Measurements from ENCODE around the gene TULP1.
"Not testable (repeated sequence)": the region's sequence is repeated elsewhere in the genome, so short reads cannot be mapped to it uniquely, and the experiment has no call there.

The TULP1 gene

DNA sequence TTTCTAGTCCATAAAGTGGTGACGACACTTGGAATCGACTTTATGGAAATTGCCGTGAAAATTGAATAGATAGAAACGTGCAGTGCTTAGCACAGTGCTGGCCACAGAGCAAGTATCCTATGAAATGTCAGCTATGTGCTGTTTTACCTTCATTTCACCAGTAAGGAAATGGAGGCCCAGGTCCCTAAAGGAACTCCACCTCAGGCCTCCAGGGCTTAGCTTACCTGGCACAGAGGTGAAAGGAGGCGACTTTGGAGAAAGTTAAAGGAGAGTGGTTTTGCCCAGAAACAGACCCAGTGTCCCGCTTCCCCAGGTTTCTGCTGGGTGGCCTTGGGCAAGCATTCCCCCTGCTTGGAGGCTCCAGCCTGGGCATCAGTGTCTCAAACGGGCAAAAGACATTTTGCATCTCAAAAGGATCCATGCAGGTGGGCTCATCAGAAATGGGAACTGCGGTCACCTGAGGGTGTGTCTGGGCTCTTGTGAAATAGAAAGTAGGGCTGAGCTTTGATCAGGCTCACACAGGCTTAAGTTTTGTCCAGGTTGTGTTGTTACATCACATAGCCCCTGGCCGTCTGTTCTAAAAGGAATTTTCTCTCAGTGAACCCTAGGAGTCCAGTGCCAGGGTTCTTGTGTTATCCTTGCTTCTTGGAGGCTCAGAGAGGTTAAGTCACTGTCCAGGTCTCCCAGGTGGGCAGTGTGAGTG lies 6.8 kb upstream of the TULP1 start:
- no peak for DNase-seq

- no peak for DNase-seq
These were observed 6.0 kb upstream of the TULP1 start for GRCh38 chr6:35518566-35519312.

- not testable (repeated sequence) for DNase-seq
These were observed 5.3 kb upstream of the TULP1 start for GRCh38 chr6:35517978-35518377.

GRCh38 chr6:35516712-35517111 lies 4.0 kb upstream of the TULP1 start:
- DNase-seq: no peak

DNA sequence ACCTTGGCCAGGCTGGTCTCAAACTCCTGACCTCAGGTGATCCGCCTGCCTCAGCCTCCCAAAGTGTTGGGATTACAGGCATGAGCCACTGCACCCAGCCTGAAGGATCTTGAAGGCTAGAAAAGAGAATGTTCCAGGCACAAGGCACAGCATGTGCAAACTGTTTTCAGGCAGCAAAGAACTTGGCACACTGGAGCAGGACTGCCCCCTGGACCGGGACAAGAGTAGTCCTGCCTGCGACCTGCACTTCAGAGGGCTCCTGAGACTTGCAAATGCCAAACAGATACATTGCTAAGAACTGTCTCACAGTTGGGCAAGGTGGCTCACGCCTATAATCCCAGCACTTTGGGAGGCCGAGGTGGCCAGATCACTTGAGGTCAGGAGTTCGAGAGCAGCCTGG lies 3.2 kb upstream of the TULP1 start:
- DNase-seq: not testable (repeated sequence)

DNA sequence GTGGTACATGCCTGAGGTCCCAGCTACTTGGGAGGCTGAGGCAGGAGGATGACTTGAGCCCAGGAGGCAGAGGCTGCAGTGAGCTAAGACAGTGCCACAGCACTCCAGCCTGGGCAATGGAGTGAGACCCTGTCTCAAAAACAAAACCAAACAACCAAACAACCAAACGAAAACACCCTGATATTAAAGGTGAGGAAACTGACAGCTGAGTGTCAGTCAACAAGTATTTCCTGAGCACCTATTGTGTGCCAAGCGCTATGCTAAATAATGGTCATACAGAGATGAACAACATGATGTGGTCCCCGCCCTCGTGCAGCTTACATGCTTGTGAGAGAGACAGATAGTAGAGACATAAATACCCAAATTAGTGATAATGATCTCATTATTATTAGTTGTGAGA lies 1.9 kb upstream of the TULP1 start:
- DNase-seq: no peak

- DNase-seq: no peak
These were observed 690 bp downstream of the TULP1 start for GRCh38 chr6:35512006-35512405.

- no peak for DNase-seq
These were observed 1.1 kb downstream of the TULP1 start for GRCh38 chr6:35511562-35511941.

DNA sequence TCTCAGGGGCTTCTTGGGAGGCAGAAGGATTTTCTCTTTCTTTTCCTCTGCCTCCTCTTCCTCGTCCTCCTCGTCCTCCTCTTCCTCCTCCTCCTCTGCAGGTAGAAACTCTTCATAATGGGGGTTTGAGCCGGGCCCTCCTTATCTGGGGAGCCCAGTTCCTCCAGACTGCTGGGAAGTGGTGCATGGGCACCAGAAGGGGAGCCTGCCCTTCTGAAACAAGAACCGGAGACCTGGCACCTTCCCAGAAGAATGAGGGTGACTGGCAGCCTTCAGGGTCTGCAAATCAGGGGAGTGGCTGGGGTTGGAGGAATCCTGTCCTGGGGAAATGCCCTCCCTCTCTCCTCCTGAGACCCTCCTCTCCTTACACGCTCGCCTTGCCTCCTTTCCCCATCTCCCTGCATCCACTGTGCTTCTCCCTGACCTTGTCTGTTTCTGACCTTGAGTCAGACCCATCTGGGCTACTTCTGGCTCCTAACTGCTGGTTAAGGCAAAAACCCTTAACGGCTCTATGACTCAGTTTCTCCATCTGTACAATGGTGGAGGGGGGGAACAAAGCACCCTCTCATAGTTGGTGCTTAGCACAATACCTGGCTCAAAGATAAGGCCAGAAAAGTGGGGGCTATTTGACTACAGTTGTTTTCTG lies 1.7 kb downstream of the TULP1 start:
- no peak for DNase-seq

- DNase-seq: no peak
These were observed 4.2 kb downstream of the TULP1 start for GRCh38 chr6:35508542-35508941.

DNA sequence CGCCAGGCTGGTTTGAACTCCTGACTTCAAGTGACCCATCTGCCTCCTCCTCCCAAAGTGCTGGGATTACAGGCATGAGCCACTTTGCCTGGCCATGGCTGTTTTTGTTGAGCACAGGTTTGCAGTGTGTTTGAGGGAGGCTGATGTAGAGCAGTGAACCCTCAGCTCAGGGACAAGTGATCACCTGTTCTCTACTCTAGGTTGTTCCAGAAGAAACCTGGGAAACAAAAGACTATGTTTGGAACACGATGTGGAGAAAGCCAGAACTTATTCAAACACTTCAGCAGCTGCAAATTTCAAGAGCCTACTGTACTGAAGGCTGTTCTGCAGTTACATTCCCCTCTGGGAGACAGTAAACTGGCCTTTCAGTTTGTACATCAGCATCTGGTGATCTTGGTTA lies 4.7 kb downstream of the TULP1 start:
- no peak for DNase-seq

DNA sequence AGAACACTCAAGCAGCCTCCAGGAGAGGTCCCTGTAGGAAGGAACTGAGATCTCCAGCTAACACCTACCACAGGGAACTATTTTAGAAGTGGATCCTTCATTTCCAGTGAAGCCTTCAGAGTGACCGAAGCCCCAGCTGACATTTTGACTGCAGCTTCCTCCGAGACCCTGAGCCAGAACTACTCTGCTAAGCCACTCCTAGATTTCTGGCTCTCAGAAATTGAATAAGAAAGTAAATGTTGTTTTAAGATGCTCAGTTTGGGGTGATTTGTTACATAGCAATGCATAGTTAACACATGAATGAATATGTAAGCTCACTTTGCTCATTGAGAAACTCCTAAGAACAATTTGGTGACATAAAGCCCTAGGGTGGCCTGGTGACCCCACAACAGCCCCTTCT lies 5.5 kb downstream of the TULP1 start:
- DNase-seq: no peak

DNA sequence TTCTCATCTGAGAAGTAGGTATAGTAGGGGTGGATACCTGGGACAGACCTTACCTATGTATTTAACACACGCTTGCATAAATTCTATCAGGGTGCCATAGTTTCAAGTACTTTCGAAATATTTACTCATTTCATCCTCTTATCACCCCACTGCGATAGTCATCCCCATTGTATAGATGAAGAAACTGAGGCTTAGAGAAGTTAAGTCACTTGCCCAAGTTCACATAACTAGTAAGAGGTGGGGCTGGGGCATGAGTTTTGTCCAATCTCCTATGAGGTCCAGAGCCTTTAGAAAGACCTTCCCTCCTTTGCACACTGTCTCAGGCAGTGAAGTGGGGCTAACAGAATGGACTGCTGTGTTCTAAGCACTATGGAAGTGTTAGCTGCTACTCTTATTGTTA lies 6.2 kb downstream of the TULP1 start:
- no peak for DNase-seq

- DNase-seq: no peak
These were observed 6.7 kb downstream of the TULP1 start for GRCh38 chr6:35505999-35506412.

DNA sequence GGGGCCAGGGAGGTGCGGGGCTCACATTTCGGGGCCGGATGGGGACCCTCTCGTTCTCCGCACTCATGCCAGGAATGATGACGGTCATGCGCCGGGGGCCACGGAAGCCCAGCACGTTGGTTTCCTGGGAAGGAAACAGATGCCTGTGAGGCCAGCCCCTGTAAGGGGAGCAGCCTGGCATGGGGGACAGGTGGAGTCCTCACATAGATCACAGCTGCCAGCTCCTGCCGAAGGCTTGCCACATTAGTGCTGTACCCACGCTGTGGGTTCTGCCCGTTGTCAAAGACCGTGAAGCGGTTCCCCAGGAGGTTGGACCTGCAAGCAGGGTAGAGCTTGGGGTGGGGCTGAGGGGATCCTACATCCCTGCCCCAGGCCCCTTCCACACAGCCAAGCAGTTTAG lies 9.2 kb downstream of the TULP1 start:
- DNase-seq: no peak

DNA sequence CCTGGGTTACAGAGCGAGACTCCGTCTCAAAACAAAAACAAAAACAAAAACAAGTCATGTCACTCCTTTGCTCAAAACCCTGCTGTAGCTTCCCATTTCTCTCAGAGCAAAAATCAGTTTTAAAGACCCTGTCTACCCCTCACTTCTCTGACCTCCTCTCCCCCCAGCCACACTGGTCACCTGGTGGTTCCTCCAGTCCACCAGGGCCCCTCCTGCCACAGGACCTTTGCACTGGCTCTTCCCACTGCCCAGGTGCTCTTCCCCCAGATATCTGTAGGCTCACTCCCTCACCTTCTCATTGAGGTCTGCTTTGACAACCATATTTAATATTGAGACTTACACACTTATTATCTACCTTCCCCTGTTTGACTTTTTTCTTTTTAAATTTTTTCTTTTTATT lies 10.9 kb downstream of the TULP1 start:
- no peak for DNase-seq

GRCh38 chr6:35500782-35501181 lies 11.9 kb downstream of the TULP1 start:
- no peak for DNase-seq

DNA sequence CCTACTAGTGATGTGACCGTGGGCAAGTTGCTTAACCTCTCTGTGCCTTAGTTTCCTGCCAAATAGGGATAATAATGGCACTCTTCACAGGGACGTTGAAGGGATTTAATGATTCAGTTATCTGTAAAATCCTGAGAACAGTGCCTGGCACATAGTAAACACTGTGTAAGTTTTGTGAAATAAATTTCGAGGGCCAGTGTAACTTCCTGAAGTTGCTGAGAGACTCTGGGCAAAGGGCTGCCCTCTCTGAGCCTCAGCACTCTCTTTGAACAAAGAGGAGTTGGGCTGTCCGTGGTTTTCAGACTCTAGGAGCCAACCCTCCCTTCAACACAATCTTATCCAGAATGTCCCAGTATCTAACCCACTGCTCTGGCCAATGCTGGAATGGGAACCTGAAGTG lies 13.3 kb downstream of the TULP1 start:
- no peak for DNase-seq

DNA sequence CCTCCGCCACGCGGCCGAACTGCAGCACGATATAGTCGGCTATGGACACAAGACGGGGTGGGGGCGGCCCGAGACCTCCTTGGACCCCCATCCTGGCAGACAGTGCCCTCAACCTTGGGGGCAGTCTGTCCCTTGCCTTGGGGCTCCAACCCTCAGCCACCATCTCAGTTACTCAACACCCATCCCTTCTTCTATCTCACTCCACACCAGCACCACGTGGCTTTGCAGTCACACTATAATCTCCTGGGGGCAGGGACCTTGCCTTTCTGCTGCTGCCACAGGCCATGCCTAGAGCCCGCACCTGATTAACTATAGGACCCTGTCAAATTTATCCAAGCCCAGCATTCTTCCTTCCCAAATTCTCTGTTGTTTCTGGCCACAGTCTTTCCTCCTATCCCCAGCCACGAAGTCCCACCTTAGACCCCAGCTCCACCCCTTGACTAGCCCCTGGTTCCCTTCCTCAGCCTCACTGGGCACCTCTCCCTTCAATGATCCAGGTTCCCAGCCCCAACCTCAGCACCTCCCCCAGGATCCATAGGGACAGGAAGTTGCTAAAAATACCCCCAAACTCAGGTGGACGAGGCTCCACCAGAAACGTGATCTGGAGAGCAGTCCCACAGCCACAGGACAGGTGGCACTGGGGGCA lies 14.2 kb downstream of the TULP1 start:
- DNase-seq: no peak

DNA sequence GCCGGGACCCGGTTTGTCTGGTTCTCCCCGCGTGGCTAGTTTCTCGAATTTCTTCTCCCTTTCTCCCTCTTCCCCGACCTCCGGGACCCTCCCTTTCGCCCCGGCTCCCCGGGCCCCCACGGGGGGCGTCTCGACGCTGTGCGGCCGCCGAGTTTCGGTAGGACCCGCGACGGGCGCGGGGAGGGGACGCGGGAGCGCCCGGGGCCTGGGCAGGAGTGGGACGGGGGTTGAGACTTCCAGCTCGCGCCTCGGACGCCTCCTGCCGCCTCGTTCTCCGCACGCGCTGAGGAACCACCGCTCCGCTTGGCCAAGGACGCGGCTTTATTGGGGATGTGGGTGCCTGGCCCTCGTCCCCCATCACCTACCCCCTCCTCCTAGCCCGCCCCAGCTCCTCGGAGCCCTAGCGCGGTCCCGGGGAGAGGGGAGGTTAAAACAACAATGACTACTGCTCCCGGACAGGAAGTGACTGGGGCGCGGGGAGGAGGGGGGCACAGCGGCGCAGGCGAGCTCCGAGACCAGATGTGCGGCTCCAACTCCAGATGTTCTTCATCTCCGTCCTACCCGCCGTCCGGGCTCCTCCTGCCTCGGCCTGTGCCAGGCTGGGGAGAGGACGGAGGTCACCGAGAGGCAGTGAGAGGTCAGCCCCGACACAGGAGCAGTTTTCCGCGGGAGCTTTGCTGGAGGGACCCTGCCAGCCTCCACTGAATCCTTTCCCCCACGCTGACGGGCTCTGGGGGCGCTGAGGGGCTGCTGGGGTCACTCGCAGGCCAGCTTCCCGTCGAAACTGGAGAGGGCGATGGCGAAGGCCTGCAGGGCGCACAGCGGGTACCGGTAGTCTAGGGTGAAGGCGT lies 14.9 kb downstream of the TULP1 start:
- no peak for DNase-seq

DNA sequence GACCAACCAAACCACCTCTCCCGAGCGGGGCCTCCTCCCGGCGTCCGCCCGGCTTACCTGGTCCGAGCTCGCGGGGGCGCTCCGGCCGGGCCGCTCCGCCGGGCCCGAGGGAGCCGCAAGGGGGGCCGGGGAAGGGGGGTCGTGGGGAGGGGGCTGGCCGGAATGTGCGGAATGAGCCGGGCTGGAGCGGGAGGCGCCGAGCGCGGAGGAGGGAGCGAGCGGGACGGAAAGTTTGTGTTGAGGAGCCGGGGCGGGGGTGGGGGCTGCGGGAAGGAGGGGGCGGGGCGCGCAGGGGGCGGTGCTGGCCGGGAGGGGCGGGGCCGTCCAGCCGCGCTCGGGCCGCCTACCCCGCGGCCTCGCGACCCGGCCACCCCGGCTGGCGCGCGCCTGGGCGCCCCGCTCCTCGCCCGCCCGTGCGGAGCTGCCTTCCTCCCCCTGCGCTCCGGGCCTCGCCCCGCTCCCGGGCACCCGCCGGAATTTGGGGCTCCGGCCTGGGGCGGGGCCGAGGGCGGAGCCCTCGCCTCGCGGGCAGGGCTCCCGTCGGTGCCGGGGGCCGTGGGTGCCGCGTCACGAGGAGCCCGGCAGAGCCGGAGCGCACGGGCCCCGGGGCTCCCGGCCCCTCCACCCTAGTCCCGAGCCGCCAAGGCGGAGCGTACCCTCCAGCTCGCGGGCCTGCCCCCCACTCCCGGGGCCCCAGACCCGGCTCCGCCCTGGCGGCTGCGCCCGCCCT lies 15.7 kb downstream of the TULP1 start, which contains the start of gene TEAD3:
Gene TEAD3 (minus strand): TSS at position 239 of the 730 bp plus-strand sequence.
- peak; percentile 31 for DNase-seq
